ENCODE measurements around the gene URI1. TPM values are rescaled to one million over a fixed set of nuclear protein-coding genes. Genes with fewer than 3 reads are reported as not detected.

URI1 gene
- total and polyA plus RNA-seq, 4 donors: 21.5 to 60.8 (median 32.5) TPM

DNA sequence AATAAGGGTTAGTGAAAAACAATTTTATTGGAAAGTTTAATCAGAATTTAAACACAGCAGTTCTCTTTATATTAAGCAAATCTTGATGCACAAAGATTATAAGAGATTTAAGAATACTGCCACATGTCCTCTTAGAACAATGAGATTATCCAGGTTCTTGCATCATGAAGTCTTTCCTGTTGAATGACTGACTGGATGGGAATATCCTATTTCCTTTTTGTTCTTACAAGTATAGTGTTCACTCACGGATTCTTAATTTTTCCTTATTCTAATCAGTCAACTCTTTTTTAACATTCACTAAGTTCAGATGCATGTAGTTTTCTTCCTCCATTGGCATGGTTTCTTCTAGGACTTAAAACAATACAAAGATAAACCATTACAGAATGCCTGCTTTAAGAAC, 10.1 kb downstream of the URI1 start:
- H3K27ac ChIP-seq (ENCODE audit: low read depth in 1 of 2, low read length in 1 of 2): no peak overlapping the region
- H3K4me3 ChIP-seq: no peak overlapping the region
- H3K4me1 ChIP-seq (ENCODE audit: control insufficient read depth in 5 of 5, insufficient read depth in 5 of 5, low read length in 5 of 5): peaks cover 0 to 2% (median 0%) of the 10 kb centered on the region in 5 donors
- H3K27me3 ChIP-seq (ENCODE audit: control insufficient read depth in 3 of 3, insufficient read depth in 3 of 3, low read length in 2 of 3): no peaks in the 10 kb centered on the region
- WGBS, 2 donors: 59 to 62% methylated on average over 1 of the region's 1 CpG
- no peak for ATAC-seq (ENCODE audit: insufficient read depth, low FRiP score)
- no peak overlapping the region for H3K9ac ChIP-seq (ENCODE audit: insufficient read depth in 1 of 2, low read length in 2 of 2)
- no peak for TF ChIP-seq CTCF (IDR thresholded peaks at IDR 0.05; ENCODE audit: control extremely low read depth, extremely low read depth)
- no peaks in the 10 kb centered on the region for H3K36me3 ChIP-seq (ENCODE audit: control insufficient read depth in 4 of 4, insufficient read depth in 4 of 4, low read length in 4 of 4)
- no peaks in the 10 kb centered on the region for H3K9me3 ChIP-seq (ENCODE audit: control insufficient read depth in 4 of 4, insufficient read depth in 3 of 4, low read length in 3 of 4)
- no peak for DNase-seq

DNA sequence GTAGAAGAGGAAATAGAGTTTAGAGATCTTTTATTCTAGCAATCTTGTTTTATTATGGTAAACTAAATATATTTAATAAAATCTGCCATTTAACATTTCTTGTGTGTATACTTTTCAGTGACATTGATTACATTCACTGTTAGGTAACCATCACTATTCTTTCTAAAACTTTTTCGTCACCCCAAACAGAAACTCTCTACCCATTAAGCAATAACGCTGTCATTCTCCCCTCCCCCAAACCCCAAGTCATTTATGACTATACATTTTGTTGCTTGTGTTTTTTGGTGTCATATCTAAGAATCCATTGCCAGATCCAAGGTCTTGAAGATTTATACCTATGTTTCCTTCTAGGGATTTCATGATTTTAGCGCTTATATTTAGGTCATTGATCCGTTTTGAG, 10.6 kb downstream of the URI1 start:
- Histone ChIP-seq H3K36me3 (ENCODE audit: control insufficient read depth in 4 of 4, insufficient read depth in 4 of 4, low read length in 4 of 4) (no peaks in the 10 kb centered on the region), H3K9me3 (ENCODE audit: control insufficient read depth in 4 of 4, insufficient read depth in 3 of 4, low read length in 3 of 4) (no peaks in the 10 kb centered on the region), H3K27ac (ENCODE audit: low read depth in 1 of 2, low read length in 1 of 2) (no peak overlapping the region), H3K4me1 (ENCODE audit: control insufficient read depth in 5 of 5, insufficient read depth in 5 of 5, low read length in 5 of 5) (no peaks in the 10 kb centered on the region), H3K4me3 (no peak overlapping the region), H3K27me3 (ENCODE audit: control insufficient read depth in 3 of 3, insufficient read depth in 3 of 3, low read length in 2 of 3) (no peaks in the 10 kb centered on the region), H3K9ac (ENCODE audit: insufficient read depth in 1 of 2, low read length in 2 of 2) (no peak overlapping the region)
- ATAC-seq (ENCODE audit: insufficient read depth, low FRiP score): no peak
- no peak for TF ChIP-seq CTCF (IDR thresholded peaks at IDR 0.05; ENCODE audit: control extremely low read depth, extremely low read depth)
- DNase-seq: no peak
- WGBS, 2 donors: 56 to 77% methylated on average over 4 of the region's 4 CpGs

DNA sequence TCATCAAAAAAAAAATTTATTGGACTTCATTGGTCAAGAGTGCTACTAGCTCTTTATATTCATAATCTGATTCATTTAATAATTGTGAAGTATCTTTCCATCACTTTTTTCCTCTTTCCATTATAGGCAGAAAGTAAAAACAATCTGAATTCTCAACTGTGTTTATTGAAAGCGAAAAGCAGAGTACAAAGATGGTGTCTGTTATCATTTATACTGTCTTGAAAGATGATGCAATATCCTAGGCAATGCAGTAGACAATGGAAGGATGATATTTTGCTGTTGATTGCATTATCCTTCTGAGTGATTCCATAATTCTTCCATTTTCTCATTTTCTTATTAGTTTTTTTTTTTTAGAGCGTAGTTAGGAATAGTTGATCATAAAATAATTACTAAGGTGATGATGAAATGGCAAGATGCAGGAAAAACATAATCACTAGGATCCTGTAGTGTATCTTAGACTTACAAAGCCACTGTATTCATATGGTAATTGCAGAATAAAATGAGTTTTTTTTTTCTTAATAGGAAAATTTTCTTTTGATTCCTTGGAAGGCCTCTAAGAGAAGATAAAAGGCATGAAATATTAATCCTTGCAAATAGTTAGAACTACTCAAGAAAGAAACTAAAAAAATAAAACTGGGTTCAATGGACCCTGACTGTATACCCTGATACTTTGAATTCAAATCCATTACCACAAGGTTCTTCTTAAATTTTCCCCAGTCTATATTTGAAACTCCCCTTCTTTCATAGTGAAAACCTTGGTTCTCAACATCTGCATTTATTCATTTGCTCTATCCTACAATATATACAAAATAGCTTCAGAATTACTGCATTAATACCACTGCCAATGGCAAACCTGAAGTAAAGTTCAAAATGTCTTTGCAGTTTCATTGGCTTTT, 11.6 kb downstream of the URI1 start:
- DNase-seq (no peak), ATAC-seq (ENCODE audit: insufficient read depth, low FRiP score) (no peak)
- TF ChIP-seq CTCF (IDR thresholded peaks at IDR 0.05; ENCODE audit: control extremely low read depth, extremely low read depth): no peak
- no peaks in the 10 kb centered on the region for H3K4me1 ChIP-seq (ENCODE audit: control insufficient read depth in 5 of 5, insufficient read depth in 5 of 5, low read length in 5 of 5)
- no peaks in the 10 kb centered on the region for H3K27me3 ChIP-seq (ENCODE audit: control insufficient read depth in 3 of 3, insufficient read depth in 3 of 3, low read length in 2 of 3)
- H3K4me3 ChIP-seq: no peak overlapping the region
- H3K9ac ChIP-seq (ENCODE audit: insufficient read depth in 1 of 2, low read length in 2 of 2): no peak overlapping the region
- no peak overlapping the region for H3K27ac ChIP-seq (ENCODE audit: low read depth in 1 of 2, low read length in 1 of 2)
- no peaks in the 10 kb centered on the region for H3K36me3 ChIP-seq (ENCODE audit: control insufficient read depth in 4 of 4, insufficient read depth in 4 of 4, low read length in 4 of 4)
- H3K9me3 ChIP-seq (ENCODE audit: control insufficient read depth in 4 of 4, insufficient read depth in 3 of 4, low read length in 3 of 4): peaks cover 0 to 1% (median 0%) of the 10 kb centered on the region in 4 donors
- WGBS, 2 donors: 85 to 87% methylated on average over 2 of the region's 2 CpGs
